Stimulated activated CD8-positive, alpha-beta memory T cell treated with anti-CD3 and anti-CD28 coated beads, Interleukin-4, amount 100 ng/mL, for 24 hours (primary cell): ENCODE data around the gene AP5S1.
"Not testable (repeated sequence)": the region's sequence is repeated elsewhere in the genome, so short reads cannot be mapped to it uniquely, and the experiment has no call there.

Source experiments
- DNase-seq: peaks from one replicate; pipeline ENCODE4 v3.0.0-alpha.2; 2020; ENCODE audit warnings: low read depth

Gene AP5S1

DNA sequence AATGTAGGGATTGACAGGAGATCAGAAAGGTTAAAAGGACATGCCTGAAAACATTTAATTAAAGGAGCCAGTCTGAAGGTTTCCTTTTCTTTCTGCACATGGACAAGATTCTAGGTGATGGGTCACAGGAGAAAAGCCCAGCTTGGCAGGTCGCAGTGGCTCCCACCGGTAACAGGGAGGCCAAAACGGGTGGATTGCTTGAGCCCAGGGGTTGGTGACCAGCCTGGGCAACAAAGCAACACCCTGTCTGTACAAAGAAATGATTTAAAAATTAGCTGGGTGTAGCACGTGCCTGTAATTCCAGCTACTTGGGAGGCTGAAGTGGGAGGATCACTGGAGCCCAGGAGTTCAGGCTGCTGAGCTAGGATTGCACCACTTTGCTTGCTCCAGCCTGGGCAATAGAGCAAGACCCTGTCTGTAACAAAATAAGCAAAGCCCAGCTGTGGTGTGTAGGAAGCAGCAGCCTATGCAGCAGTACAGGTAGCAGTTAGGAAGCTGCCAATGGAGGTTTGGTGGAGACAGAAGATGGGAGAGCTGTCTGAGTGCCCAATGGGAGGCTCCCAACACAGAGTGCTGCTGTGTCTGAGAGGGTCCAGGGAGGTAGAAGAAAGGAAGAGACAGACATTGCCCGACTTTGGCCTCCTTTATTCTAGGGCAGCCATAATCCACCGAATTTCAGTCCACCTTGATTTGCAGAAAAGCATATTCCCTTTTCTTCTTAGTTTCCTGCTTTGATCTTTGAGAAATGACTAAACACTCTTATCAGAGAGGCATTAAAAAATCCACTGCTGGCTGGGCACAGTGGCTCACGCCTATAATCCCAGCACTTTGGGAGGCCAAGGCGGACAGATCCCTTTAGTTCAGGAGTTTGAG is 7.1 kb upstream of the AP5S1 start:
- DNase-seq, result no peak

DNA sequence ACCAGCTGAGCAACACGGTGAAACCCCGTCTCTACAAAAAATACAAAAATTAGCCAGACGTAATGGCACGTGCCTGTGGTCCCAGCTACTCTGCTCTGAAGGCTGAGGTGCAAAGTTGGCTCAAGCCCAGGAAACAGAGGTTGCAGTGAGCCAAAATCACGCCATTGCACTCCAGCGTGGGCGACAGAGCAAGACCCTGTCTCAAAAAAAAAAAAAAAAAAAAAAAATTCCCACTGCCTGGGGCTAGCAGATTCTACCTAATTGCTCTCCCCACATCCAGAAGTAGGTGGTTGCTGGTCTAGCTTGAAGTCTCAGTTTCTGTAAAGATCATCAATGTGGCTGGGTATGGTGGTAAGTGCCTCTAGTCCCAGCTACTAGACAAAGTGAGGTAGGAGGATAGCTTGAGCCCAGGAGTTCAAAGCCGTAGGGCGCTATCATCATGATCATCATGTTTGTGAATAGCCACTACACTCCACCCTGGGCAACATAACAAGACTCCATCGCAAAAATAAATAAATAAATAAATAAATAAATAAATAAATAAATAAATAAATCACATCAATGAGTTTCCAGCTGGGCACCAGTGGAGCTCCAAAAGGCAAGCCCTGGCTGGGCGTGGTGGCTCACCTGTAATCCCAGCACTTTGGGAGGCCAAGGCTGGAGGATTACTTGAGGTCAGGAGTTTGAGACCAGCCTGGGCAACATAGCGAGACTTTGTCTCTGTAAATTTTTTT is 6.3 kb upstream of the AP5S1 start:
- no peak for DNase-seq

DNA sequence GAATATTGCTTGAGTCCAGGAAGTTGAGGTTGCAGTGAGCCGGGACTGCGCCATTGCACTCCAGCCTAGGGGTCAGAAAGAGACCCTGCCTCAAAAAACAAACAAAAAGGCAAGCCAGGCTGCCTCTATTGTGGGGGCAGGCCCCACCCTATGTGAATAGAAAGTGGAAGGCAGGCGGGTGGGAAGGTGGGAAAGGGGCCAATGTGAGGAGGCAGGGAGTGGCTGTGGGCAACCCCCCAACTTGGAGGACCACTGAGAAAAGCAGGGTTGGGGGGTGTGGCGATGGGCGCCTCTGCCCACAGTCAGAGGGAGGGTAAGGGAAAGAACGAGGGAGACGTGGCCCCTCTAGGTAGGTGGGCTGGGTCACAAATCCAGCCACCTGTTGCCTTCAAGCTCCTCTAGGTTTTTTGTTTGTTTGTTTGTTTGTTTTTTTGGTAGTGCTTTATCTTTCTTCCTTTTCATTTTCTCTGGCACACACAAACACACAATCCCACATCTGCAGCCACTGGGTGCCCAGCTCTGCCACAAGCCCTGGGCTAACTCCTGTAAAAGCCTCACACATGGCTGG is 5.3 kb upstream of the AP5S1 start:
- no peak for DNase-seq

DNA sequence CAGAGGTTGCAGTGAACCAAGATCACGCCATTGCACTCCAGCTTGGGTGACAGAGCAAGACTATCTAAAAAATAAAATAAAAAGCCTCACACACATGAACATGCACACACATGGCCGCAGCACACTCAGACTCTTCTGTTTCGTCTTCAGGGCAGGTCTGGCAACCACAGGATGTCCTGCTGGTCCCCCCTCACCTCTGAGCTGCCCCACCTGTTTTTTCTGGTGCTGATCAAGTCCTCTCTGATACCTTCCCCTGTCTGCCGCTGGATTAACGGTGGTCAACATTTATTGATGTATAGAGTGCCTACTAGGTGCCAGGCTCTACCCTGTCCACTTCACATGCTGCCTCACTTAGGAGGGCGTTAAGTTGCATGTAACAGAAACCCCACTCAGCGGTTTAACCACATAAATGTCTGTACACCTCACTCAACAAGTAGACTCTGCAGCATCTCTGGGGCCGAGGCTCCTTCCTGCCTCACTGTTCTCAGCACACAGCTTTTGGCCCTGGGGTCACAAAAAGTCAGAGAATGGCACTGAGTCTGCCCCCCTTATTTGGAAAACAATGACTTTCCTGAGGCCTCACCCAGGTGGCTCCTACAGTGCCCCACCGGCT is 4.5 kb upstream of the AP5S1 start:
- no peak for DNase-seq

DNA sequence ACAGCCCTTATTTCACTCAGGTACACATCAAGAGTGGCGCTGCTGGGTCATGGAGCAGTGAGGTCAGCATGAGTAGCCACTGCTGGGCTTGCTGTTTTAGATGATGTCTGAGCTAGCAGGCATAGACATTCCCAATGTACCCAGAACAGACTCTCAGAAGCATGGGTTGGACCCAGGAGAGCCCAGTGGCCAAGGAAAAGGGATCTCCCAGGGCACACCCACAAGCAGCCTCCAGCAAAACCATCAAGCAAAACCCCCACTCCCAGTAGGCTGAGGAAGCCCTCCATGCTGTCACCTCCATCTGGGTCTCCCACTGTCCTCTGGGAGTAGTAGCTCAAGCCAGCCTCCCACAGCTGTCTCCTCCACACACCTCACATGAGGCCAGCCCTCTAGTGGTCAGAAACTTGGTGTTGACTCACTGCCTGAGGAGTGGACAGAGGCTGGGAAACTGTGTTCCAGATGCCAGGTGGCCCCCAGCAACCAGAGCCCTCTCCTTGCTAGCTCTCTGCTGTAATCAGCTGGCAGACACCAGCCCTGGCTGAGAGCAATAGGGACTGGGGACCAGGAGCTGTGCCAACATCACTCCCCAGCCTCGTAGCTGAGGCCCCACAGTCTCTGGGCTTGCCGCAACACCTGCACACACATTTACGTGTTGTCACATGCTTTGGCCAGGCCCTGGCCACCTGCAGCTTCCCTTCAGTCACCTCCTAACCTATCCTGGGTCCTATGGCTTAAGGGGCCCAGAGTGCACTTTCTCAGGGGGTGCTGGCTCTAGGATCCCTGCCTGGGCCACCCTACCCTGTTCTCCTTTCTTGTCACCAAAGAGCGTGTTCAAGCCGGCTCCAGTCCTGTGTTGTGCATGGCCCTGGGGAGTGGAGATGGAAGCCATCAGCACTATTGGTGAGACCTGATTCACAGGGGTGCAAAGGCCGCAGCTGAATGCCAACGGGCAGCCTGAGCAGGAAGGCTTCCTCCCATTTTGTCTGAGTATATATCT is 1.9 kb upstream of the AP5S1 start:
- DNase-seq, result no peak

DNA sequence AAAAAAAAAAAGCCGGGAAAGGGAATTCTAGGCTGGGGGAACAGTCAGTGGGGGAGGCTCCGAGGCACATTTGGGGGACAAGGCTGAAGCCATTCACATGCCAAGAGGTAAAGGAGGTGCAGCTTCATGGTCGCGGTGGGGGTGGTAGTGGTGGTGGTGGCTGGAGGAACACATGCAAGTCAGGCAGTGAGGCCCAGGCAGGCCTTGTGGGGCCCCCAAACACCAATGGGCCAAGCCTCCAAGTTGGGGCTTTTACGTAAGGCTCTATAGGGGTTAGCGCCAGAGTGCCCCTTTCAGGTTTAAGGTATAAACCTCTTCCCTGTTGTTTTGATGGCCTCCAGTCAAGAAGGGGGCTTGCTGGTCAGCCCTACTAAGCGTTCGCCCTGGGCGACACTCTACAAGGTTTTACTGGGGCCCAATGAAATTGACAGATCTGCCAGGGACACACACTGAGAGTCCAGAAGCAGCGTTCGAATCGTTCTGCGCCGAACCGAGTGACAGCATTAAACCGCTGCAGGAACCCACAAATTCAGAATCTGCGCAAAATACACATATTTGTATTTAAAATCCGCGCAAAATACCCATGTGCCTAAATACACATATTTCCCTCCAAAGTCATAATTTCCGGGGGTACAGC is 818 bp upstream of the AP5S1 start:
- no peak for DNase-seq

DNA sequence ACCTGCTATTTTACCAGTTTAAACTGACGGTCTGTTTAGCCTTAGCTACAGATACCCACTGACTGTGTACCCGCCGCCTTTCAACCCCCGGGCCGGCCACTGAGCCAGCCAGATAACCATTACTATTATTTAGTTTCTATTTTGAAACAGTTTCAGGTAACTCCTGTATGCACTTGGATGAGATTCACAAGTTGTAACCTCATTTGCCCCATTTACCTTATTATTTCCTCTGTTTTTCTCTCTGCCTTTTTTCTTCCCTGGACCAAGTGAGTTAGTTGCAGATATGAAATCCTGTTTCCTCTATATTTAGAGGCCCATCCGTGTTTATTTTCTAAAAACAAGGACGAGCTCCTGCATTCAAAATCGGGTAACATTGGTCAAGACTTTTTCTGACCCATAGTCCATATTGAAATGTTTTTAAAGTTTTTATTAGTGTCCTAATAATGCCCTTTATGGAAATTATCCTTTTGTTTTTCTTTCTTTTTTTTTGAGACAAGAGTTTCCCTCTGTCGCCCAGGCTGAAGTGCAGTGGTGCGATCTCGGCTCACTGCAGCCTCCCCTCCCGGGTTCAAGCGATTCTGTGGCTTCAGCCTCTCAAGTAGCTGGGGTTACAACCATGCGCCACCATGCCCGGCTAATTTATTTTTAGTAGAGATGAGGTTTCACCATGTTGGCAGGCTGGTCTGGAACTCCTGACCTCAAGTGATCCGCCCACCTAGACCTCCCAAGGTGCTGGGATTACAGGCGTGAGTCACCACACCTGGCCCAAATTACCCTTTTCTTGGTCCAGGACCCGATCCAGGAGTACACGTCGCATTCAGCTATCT is 767 bp downstream of the AP5S1 start:
- no peak for DNase-seq

DNA sequence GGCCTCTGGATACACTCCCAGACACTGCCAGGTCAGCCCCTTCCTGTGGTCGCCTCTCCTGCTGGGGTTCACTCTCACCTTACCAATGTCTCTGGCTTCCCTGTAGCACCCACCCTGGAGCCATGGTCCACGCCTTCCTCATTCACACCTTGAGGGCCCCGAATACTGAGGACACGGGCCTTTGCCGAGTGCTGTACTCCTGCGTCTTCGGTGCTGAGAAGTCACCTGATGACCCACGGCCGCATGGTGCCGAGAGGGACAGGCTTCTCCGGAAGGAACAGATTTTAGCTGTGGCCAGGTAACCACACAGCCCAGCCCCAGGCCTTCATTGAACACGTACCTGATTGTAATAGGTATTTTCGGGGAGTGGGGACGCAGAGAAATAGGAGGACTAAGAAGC is 1.6 kb downstream of the AP5S1 start:
- no peak for DNase-seq

DNA sequence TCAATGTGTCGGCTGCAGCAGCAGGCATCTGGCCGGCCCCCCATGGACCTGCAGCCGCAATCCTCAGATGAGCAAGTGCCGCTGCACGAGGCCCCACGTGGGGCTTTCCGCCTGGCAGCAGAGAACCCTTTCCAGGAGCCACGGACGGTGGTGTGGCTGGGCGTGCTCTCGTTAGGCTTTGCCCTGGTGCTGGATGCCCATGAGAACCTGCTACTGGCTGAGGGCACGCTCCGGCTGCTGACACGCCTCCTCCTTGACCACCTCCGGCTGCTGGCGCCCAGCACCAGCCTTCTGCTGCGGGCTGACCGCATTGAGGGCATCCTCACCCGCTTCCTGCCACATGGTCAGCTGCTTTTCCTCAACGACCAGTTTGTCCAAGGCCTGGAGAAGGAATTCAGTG is 3.5 kb downstream of the AP5S1 start:
- DNase-seq, result no peak

DNA sequence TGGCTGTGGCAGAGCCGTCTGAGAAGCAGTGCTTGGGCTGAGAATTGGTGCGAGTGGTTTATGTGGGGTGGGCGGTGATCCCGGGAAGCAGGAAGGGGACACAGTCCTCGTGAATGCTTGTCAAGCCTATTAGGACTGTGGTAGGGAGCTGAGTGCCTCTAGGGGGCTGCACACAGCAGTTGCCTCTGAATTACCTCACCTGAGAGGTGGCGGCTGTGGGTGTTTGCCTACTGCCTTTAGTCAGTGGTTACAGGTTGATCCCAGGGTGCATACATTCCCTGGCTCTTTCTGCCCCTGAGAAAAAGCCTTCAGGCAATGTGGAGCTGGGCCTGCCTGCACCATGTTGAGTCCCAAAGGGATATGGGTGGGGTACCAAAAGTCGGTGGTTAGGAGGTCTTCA is 5.2 kb downstream of the AP5S1 start:
- no peak for DNase-seq

DNA sequence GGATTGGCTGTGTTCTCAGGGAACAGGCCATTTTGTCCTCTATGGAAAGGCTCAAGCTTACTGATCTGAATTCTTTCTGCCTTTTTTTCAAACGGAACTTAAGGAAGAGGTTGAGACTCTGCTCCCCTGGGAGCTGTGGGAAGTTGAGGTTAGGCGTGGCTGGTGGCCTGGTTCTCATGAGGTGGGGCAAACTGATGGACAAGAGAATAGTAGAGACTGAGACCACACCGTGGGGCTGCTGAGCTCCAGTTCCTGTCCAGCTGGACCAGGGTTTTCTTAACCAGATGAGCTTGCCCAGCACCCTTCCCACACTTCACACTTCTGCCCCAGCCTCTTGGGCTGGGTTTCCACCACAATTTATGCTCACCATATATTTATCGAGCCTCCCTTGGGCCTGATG is 6.1 kb downstream of the AP5S1 start:
- no peak for DNase-seq

DNA sequence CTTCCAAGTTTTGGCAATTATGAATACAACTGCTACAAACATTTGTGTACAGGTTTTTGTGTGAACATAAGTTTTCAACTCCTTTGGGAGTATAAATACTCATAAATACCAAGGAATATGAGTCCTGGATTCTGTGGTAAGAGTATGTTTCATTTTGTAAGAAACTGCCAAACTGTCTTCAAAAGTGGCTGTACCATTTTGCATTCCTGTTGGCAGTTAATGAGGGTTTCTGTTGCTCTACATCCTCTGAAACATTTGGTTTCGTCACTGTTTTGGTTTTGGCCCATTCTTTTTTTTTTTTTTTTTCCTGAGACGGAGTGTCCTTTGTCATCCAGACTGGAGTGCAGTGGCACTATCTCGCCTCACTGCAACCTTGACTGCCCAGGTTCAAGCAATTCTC is 8.5 kb downstream of the AP5S1 start:
- DNase-seq, result no peak

DNA sequence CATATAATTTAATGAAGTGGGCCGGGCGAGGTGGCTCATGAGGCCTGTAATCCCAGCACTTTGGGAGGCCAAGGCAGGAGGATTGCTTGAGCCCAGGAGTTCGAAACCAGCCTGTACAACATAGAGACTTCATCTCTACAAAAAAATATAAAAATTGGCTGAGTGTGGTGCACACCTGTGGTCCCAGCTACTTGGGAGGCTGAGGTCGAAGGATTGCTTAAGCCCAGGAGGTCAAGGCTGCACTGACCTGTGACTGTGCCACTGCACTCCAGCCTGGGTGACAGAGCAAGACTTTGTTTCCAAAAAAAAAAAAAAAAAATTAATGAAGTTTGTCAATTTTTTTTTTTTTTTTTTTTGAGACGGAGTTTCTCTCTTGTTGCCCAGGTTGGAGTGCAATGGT is 9.5 kb downstream of the AP5S1 start:
- not testable (repeated sequence) for DNase-seq

DNA sequence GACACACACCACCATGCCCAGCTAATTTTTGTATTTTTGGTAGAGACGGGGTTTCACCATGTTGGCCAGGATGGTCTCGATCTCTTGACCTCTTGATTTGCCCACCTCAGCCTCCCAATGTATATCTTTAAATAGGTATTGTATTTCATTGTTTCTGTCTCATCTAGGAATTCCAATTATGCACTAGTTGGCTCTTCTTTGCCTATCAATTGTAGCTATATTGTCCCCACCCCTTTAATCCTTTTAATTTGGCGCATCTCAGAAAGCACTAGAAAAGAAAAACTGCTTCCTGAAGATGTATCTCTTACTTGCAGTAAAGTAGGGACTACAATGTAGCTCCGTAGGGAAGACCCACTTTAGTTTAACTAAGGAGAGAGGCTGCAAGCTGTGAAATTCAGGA is 15.8 kb downstream of the AP5S1 start:
- no peak for DNase-seq

DNA sequence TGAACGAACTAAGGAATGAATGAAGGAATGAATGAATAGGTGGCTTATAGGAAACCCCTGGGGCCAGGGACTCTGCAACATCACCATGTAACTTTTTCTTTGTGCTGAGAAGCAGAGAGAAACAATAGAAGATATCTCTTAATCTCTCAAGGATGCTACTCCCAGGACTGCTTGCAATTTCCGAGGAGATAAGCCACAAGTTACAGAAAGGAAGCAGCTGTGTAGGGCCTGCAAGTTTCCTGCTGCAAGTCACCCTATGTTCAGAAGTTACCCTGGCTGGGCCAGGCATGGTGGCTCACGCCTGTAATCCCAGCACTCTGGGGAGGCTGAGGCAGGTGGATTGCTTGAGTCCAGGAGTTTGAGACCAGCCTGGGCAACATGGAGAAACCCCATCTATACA is 19.0 kb downstream of the AP5S1 start:
- DNase-seq, result no peak

DNA sequence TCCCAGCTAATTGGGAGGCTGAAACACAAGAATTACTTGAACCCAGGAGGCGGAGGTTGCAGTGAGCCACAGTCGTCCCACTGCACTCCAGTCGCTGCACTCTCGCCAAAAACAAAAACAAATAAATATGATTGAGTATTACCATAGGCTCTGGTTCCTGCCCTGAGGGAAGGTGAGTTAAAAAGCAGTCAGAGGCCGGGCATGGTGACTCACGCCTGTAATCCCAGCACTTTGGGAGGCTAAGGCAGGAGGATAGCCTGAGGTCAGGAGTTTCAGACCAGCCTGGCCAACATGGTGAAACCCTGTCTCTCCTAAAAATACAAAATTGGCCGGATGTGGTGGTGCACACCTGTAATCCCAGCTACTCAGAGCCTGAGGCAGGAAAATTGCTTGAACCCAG is 19.9 kb downstream of the AP5S1 start:
- DNase-seq, result not testable (repeated sequence)

DNA sequence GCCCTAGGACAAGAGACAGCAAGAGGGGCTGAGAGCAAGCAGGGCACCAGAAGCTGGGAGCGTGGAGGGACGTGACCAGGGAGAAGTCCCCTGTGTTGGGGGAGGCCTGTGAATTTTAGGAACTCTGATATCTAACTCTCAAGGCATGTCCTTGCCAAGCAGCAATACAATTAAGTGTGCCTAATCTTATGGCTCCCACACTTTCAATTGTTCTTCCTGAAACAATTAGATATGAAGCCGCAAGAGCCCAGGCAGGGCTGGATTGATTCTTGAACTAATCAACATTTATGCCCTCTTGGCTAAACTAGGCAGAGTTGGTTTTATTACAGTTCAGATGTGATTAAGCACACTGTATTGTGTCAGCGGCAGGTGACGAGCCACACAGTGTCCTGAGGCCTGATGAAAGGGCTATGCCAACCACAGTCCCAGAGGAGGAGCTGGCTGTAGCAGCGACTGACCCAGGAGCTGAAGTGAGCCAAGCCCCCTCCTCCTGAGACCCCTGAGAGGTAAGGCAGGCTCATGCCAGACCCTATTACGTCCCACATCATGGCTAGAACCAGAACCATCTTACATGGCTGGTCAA is 22.1 kb downstream of the AP5S1 start:
- DNase-seq, result no peak

DNA sequence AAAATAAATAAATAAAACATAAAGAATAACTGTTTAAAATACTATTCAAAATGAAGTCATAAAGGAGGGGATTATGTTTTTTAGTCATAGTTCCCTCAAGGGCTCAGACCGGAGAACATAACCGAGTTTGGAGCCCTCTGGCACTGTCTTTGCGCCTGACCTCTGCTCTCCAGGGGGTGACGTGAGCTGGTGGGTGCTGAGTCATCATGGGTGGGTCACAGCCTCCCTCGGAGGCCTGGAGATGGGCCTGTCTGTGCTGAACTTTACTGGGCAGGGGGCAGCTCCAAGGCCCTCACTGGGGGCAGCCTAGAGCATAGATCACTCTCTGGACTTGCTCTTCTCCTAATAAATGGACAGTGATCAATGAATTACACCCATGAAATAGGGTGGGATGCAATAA is 23.1 kb downstream of the AP5S1 start:
- DNase-seq, result no peak

DNA sequence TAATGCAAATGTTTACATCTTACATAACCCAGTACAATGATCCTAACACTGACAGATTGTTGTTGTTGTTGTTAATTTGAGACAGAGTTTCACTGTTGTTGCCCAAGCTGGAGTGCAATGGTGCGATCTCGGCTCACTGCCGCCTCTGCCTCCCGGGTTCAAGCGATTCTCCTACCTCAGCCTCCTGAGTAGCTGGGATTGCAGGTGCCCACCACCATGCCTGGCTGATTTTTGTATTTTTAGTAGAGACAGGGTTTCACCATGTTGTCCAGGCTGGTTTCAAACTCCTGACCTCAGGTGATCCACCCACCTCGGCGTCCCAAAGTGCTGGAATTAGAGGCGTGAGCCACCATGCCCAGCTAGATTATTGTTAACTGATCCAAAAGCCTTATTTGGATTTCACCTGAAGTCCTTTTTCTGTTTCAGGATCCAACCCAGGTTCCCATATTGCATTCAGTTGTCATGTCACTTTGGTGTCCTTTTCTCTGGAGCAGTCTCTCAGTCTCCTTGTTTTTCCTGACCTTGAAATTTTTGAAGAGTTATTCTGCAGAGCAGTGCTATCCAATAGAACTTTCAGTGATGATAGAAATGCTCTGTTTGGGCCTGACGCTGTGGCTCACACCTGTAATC is 23.8 kb downstream of the AP5S1 start:
- not testable (repeated sequence) for DNase-seq
